Fibroblast of gingiva (primary cell): Measurements from ENCODE around the gene EIF4G2.
"Not testable (repeated sequence)": the region's sequence is repeated elsewhere in the genome, so short reads cannot be mapped to it uniquely, and the experiment has no call there.

Experiments used
- DNase-seq: peaks from one replicate; pipeline ENCODE4 v3.0.0-alpha.2; 2011; ENCODE audit warnings: low read depth

Gene EIF4G2

DNA sequence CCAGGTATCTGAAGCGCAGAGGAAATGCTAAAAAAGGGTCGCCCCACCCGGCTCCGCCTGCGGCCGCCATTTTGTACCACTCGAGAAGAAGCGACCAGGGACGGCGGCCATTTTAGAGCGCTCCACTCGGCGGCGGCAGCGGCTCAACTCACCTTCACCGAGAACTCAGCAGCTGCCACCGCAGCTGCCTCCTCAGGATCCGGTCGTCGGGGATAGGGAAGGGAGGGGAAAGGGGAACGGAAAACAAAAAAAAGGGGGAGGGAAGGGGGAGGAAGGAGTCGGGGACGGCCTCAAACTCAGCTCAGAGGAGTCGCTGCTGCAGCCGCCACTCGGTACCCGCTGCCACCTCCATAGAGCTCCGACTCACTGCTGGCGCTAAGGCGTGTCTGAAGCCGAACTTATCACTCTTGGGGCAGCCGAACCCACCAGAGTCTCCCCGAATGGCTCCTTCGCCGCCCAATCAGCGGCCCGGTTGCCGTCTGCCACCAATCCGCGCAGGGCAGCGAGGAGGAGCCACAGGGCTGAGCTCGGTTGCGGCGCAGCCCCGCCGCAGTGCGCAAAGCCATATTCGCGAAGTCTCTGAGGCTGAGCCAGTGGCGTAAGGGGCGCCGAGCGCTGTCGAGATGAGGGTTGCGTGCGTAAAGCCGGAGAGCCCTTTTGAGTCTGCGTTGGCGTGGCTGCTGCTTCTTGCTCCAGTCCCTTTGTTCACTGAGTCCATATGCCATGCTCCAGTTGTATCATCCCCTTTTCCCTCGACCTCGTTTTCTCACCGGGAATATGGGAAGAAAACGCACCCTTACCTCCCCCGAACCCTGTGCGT is at the start of gene EIF4G2:
TSS of gene EIF4G2 (minus strand) at position 374 of the 820 bp plus-strand sequence.
- DNase-seq = peak; percentile 99

DNA sequence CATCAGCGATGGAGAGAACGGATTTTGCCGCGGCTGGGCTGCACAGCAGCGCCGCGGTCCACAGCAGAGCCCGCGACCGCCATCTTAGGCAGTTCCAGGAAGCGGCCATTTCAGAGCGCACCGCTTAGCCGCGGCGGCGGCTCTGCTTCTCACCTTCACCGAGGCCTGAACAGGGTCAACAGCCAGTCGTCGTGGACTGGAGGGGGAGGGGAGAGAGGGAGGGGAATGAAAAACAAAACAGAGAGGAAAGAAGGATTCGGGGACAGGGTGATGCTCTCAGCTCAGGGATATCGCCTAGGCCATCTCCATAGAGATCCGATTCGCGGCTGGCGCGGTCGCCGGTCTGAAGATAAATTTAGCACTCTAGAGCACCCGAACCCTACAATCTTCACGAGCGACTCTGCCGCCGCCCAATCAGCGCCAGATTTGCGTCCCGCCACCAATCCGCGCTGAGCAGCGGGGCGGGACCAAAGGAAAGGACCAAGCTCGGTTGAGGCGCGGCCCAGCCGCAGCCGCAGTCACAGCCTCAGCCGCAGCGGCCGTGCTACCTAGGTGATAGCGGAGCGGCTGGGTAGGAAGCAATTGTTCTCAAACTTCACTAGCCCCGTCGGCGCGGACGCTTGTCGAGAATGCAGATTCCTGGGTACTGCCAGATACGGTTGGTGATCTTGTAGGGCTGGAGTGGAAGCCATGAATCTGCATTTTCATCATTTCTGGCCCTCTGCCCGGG is 49.1 kb upstream of the EIF4G2 start, which contains the start of gene ZBED5:
TSS of gene ZBED5 (minus strand) at position 345 of the 730 bp plus-strand sequence. CDS start 3,108 bp downstream, outside the sequence.
- DNase-seq = peak; percentile 97

DNA sequence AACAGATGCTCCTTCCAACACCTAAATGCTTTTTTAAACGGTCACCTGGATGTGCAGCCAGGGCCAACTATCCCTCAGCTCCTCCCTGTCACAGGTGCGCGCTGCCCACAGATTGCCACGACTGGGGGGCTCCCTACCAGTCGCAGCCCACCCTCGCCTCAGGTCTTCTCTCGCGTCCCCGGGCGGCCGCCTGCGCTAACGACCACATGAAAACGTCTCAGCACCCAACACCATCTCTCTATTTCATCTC is 48.7 kb upstream of the EIF4G2 start:
- no peak for DNase-seq

DNA sequence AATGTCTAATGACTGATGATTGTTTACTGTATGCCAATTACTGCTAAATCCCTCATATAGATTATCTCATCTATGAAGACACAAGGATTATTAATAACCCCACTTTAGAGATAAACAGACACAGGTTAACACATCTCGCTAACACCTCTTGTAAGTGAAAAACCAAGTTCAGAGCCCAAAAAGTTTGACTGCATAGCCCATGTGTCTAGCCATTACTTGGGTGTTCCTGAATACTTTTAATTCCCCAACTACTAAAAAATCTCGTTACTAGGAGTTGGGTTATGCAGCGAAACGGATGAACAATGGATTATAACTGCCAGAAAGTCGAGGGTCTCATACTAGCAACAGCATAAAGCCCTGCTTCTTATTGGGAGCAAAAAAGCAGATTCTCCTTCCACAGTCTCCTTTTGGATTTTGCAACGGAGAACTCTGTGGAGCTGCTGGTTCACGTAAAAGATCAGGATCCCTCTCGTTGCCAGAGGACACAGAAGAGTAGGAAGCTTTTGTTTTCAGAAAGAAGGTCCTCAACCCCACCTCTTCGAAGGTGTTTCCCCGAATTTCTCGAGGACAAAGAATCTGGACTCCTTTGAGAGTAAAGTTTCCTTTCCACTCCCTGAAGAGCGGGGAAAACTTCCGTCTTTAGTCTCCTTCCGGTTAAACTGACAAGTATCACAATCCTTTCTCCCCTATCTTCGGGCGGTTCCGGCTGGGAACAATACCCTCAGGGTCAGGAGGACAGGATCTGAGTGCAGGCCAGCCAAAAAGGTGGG is 48.1 kb upstream of the EIF4G2 start:
- DNase-seq = peak; percentile 6

DNA sequence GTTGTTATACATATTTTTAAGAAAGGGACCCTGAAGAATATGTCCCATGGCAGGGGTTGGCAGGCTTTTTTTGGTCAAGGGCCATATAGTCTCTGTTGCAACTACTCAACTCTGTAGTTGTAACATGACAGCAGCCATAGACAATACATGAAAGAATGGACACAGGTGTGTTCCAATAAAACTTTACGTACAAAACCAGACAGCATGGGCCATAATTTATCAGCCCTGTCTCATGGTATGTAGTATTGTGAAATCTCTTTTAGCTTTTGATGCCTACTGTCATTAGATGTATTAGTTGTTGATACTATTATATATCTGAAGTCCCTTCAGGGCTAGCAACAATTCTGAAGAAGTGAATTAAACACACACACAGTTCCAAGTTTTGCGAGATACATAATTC is 46.6 kb upstream of the EIF4G2 start:
- DNase-seq = no peak

GRCh38 chr11:10847960-10848860 is 39.5 kb upstream of the EIF4G2 start:
- DNase-seq = no peak

GRCh38 chr11:10846660-10847059 is 37.9 kb upstream of the EIF4G2 start:
- no peak for DNase-seq

DNA sequence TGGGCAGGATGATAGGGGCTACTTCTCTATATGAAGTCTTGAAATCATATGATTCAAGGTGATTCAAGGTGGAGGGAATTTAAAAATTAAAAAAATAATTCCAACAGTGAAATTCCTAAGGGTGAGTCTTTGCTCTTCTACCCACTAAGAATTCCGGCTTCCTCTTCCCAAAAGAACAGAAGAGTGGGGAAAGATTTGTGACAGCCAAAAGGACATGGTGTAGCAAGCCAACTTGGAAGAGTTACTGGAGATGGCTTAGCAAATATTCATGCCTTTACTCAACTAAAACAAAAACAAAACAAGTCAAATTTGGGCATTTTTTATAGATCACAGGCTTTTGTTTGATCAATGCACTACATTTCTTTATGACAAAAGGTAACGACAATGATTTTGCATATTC is 36.9 kb upstream of the EIF4G2 start:
- DNase-seq = no peak

DNA sequence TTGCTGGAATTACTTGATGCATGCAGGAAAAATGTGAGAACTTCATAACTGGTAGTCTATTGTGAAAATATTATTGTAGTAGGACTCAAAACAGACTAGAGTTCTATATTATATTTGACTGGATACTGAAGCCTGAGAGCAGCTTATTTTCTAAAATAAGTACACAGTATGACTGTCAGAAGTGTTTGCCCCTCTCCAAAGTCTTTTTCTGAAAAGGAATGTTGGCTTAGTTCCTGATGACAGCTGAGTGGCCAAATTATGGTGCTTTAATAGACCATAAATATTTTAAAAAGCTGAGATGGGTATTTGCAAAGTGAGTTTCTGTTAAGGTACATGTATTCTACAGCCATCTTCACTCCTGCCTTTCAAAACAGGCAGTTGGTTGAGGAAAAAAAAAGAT is 36.1 kb upstream of the EIF4G2 start:
- no peak for DNase-seq

- no peak for DNase-seq
These were observed 35.6 kb upstream of the EIF4G2 start for GRCh38 chr11:10844356-10844755.

- DNase-seq = no peak
These were observed 30.2 kb upstream of the EIF4G2 start for GRCh38 chr11:10838881-10839280.

DNA sequence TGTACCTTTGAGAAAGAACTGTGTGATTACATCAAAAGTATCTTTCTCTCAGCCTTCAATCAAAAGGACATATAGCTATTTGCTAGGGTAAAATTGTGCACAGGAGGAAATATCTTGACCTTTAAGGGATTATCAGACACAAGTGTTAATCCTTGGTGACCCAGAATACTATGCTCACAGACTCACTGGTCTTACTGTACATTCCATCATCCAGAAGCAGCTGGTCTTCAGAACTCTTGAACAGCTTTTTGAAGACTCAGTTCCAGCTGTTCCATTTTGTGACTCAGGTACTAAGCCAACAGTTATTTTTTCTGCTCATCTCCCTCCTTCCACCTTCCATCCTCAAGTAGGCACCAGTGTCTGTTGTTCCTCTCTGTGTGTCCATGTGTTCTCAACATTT is 29.4 kb upstream of the EIF4G2 start:
- no peak for DNase-seq

DNA sequence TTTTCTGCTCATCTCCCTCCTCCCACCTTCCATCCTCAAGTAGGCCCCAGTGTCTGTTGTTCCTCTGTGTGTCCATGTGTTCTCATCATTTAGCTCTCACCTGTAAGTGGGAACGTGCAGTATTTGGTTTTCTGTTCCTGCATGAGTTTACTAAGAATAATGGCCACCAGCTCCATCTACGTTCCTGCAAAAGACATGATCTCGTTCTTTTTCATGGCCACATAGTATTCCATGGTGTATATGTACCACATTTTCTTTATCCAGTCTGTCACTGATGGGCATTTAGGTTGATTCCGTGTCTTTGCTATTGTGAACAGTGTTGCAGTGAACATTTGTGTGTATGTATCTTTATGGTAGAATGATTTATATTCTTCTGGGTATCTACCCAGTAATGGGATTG is 28.2 kb upstream of the EIF4G2 start:
- DNase-seq = not testable (repeated sequence)

DNA sequence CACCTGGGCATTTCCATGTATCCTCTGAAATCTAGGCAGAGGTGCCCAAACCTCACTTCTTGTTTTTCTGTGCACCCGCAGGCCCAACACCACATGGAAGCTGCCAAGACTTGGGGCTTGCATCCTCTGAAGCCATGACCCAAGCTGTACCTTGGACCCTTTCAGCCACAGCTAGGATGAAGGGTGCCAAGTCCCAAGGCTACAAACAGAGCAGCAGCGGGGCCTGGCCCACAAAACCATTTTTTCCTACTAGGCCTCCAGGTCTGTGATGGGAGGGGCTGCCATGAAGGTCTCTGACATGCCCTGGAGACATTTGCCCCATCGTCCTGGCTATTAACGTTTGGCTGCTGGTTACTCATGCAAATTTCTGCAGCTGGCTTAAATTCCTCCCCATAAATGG is 20.4 kb upstream of the EIF4G2 start:
- no peak for DNase-seq

GRCh38 chr11:10828402-10828801 is 19.7 kb upstream of the EIF4G2 start:
- DNase-seq = no peak

GRCh38 chr11:10824888-10825287 is 16.2 kb upstream of the EIF4G2 start:
- no peak for DNase-seq

GRCh38 chr11:10823152-10823579 is 14.4 kb upstream of the EIF4G2 start:
- no peak for DNase-seq

DNA sequence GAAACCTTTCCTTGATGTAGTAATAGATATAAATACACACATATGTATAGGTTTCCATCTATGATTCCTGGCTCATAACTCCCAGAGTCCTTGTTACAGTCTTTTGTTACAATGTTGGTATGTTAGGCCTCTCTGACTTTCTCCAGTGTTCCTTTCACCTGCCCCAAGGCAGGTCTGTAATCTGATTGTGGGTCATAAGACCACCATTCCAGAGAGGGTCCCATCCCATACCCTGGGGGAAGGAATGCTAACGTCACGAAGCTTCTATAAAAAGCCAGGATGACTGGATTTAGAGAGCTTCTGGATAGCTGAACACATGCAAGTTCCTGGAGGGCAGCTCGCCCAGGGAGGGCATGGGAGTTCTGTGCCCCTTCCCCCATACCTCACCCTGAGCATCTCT is 13.8 kb upstream of the EIF4G2 start:
- DNase-seq = not testable (repeated sequence)

DNA sequence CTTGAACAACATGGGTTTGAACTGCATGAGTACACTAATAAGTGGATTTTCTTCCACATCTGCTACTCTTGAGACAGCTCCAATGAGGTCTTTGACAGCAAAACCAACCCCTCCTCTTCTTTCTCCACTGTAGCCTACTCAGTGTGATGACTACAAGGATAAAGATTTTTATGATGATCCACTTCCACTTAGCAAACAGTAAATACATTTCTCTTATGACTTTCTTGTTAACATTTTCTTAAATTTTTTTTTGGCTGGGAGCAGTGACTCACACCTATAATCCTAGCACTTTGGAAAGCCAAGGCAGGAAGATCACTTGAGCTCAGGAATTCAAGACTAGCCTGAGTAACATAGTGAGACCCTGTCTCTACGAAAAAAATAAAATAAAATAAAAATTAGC is 9.9 kb upstream of the EIF4G2 start:
- DNase-seq = no peak

- no peak for DNase-seq
These were observed 5.2 kb upstream of the EIF4G2 start for GRCh38 chr11:10813945-10814344.

GRCh38 chr11:10809373-10810160 is 841 bp upstream of the EIF4G2 start:
- peak; percentile 67 for DNase-seq
